HCT116 (cell line): ENCODE results near the gene A3GALT2.

Experiments
- CEBPB ChIP-seq: IDR thresholded peaks from 2 replicates; pipeline ENCODE4 v1.6.1; 2012; ENCODE audit warnings: low read depth
- CTCF ChIP-seq, 3 experiments: fragments of 200-600 bp in 1 of 3; sonication (generic) in 1 of 3; IDR thresholded peaks in 2 of 3; conservative IDR thresholded peaks in 1 of 3; 2 replicates each; pipeline ENCODE4 v1.5.1; 2012 to 2017; ENCODE audit warnings: low read depth in 2 of 3, low read length in 2 of 3, antibody characterized with exemption in 1 of 3, borderline replicate concordance in 1 of 3, control low read depth in 1 of 3, mild to moderate bottlenecking in 1 of 3, mixed read lengths in 1 of 3, mixed run types in 1 of 3, moderate library complexity in 1 of 3; ENCODE audit not compliant: insufficient read depth in 1 of 3
- EZH2phosphoT487 ChIP-seq: fragments of 200-600 bp; IDR thresholded peaks from 2 replicates; pipeline ENCODE4 v1.6.1; 2018; ENCODE audit warnings: antibody characterized with exemption, borderline replicate concordance
- MAX ChIP-seq: IDR thresholded peaks from 2 replicates; pipeline ENCODE4 v1.6.1; 2012
- POLR2A ChIP-seq: IDR thresholded peaks from 2 replicates; pipeline ENCODE4 v1.7.0; 2011; ENCODE audit warnings: borderline replicate concordance; ENCODE audit not compliant: insufficient read depth, insufficient read length; ENCODE audit errors: extremely low read depth
- POLR2AphosphoS5 ChIP-seq: IDR thresholded peaks from 2 replicates; pipeline ENCODE4 v1.6.1; 2011; ENCODE audit warnings: mild to moderate bottlenecking, low read depth, low read length, moderate library complexity
- REST ChIP-seq: IDR thresholded peaks from 2 replicates; pipeline ENCODE4 v1.6.1; 2012; ENCODE audit warnings: low read depth
- SIN3A ChIP-seq: IDR thresholded peaks from 2 replicates; pipeline ENCODE4 v1.6.1; 2012; ENCODE audit warnings: low read depth
- TCF7L2 ChIP-seq: IDR thresholded peaks from 2 replicates; pipeline ENCODE4 v1.7.0; 2011; ENCODE audit warnings: borderline replicate concordance, inconsistent platforms; ENCODE audit not compliant: insufficient read depth, insufficient read length; ENCODE audit errors: extremely low read depth
- YY1 ChIP-seq: IDR thresholded peaks from 2 replicates; pipeline ENCODE4 v1.6.1; 2011; ENCODE audit warnings: low read length, low read depth, moderate library complexity, mild to moderate bottlenecking; ENCODE audit not compliant: insufficient replicate concordance; ENCODE audit errors: extremely low read depth

GRCh38 chr1:33344896-33345560 is 24.1 kb upstream of the A3GALT2 start:
- no peak; the same call in 1 of the 2 replicates for TF ChIP-seq POLR2AphosphoS5
- no peak for TF ChIP-seq REST
- no peak for TF ChIP-seq TCF7L2
- TF ChIP-seq EZH2phosphoT487: no peak
- no peak for TF ChIP-seq MAX
- TF ChIP-seq CTCF (IDR thresholded peaks at IDR 0.05 in 2 of 3, conservative IDR thresholded peaks at IDR 0.05 in 1 of 3; ENCODE audit: borderline replicate concordance in 1 of 3, insufficient read depth in 1 of 3, low read depth in 2 of 3, low read length in 2 of 3): no peak
- no peak for TF ChIP-seq POLR2A
- no peak for TF ChIP-seq CEBPB
- TF ChIP-seq SIN3A: no peak
- no peak for TF ChIP-seq YY1
